ENCODE measurements around the gene KIAA1586. TPM values are rescaled to one million over a fixed set of nuclear protein-coding genes. Genes with fewer than 3 reads are reported as not detected.
"Not testable (repeated sequence)": the region's sequence is repeated elsewhere in the genome, so short reads cannot be mapped to it uniquely, and the experiment has no call there.

The KIAA1586 gene
- total RNA-seq, 1 donor from 2014 or later = 6.6 TPM

GRCh38 chr6:57006101-57006500, 40.4 kb upstream of the KIAA1586 start:
- TF ChIP-seq POLR2AphosphoS5 (IDR thresholded peaks at IDR 0.05; ENCODE audit: insufficient read depth in 1 of 2, low read depth in 1 of 2) (no peak), POLR2A (IDR thresholded peaks at IDR 0.05) (no peak)
- TF ChIP-seq, protein P1, sequence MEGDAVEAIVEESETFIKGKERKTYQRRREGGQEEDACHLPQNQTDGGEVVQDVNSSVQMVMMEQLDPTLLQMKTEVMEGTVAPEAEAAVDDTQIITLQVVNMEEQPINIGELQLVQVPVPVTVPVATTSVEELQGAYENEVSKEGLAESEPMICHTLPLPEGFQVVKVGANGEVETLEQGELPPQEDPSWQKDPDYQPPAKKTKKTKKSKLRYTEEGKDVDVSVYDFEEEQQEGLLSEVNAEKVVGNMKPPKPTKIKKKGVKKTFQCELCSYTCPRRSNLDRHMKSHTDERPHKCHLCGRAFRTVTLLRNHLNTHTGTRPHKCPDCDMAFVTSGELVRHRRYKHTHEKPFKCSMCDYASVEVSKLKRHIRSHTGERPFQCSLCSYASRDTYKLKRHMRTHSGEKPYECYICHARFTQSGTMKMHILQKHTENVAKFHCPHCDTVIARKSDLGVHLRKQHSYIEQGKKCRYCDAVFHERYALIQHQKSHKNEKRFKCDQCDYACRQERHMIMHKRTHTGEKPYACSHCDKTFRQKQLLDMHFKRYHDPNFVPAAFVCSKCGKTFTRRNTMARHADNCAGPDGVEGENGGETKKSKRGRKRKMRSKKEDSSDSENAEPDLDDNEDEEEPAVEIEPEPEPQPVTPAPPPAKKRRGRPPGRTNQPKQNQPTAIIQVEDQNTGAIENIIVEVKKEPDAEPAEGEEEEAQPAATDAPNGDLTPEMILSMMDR (IDR thresholded peaks at IDR 0.05) = no peak
- H3K4me1 ChIP-seq = no peaks in the 10 kb centered on the region
- no peak for DNase-seq (ENCODE audit: extremely low spot score in 2 of 2)
- no peak overlapping the region for H3K27ac ChIP-seq
- intact Hi-C loops (cut with DNase I) = no loop called here
- H3K4me3 ChIP-seq = no peak overlapping the region
- no peaks in the 10 kb centered on the region for H3K27me3 ChIP-seq
- no peaks in the 10 kb centered on the region for H3K9me3 ChIP-seq
- no peaks in the 10 kb centered on the region for H3K36me3 ChIP-seq

DNA sequence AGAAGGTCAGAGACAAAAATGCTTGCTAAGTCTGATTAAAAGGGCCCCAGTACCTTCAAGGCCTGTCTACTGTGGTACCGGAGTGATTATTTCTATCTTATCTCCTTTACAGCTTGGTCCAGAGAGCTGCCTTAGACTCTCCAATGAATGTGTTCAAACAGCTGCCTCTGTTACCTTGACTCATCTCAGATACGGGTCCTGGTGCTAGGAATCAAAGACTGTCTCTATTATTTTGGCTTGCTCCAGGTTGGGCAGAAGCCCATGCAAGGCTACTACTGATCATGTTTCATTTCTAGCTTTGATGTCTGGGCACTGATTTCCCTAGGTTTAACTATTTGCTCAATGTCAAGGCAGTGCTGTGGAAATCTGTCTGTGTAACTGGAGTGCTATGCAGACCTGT, 38.4 kb upstream of the KIAA1586 start:
- H3K27ac ChIP-seq; H3K36me3 ChIP-seq; H3K27me3 ChIP-seq; H3K4me3 ChIP-seq; intact Hi-C loops (cut with DNase I); H3K4me1 ChIP-seq; H3K9me3 ChIP-seq; DNase-seq (ENCODE audit: extremely low spot score in 2 of 2): not testable (repeated sequence)

GRCh38 chr6:57013521-57013926, 33.0 kb upstream of the KIAA1586 start:
- TF ChIP-seq POLR2A (IDR thresholded peaks at IDR 0.05) (no peak), POLR2AphosphoS5 (IDR thresholded peaks at IDR 0.05; ENCODE audit: insufficient read depth in 1 of 2, low read depth in 1 of 2) (no peak)
- TF ChIP-seq, protein P1 (IDR thresholded peaks at IDR 0.05) = no peak
- no peak for DNase-seq (ENCODE audit: extremely low spot score in 2 of 2)
- no peak overlapping the region for H3K4me3 ChIP-seq
- no peaks in the 10 kb centered on the region for H3K36me3 ChIP-seq
- H3K27ac ChIP-seq = no peak overlapping the region
- H3K4me1 ChIP-seq = no peaks in the 10 kb centered on the region
- intact Hi-C loops (cut with DNase I) = no loop called here
- no peaks in the 10 kb centered on the region for H3K27me3 ChIP-seq
- H3K9me3 ChIP-seq = no peaks in the 10 kb centered on the region

- TF ChIP-seq POLR2A (IDR thresholded peaks at IDR 0.05) (no peak), POLR2AphosphoS5 (IDR thresholded peaks at IDR 0.05; ENCODE audit: insufficient read depth in 1 of 2, low read depth in 1 of 2) (no peak)
- TF ChIP-seq, protein P1 (IDR thresholded peaks at IDR 0.05) = no peak
- H3K4me3 ChIP-seq = no peak overlapping the region
- no peak overlapping the region for H3K27ac ChIP-seq
- DNase-seq (ENCODE audit: extremely low spot score in 2 of 2) = no peak
- no peaks in the 10 kb centered on the region for H3K36me3 ChIP-seq
- H3K27me3 ChIP-seq = no peaks in the 10 kb centered on the region
- intact Hi-C loops (cut with DNase I) = no loop called here
- no peaks in the 10 kb centered on the region for H3K4me1 ChIP-seq
- H3K9me3 ChIP-seq = no peaks in the 10 kb centered on the region
These were observed 29.4 kb upstream of the KIAA1586 start for GRCh38 chr6:57017069-57017468.

- H3K9me3 ChIP-seq = no peaks in the 10 kb centered on the region
- no peaks in the 10 kb centered on the region for H3K4me1 ChIP-seq
- no peak overlapping the region for H3K27ac ChIP-seq
- H3K4me3 ChIP-seq = no peak overlapping the region
- intact Hi-C loops (cut with DNase I) = no loop called here
- H3K36me3 ChIP-seq = no peaks in the 10 kb centered on the region
- no peak for DNase-seq (ENCODE audit: extremely low spot score in 2 of 2)
- no peaks in the 10 kb centered on the region for H3K27me3 ChIP-seq
- TF ChIP-seq POLR2AphosphoS5 (IDR thresholded peaks at IDR 0.05; ENCODE audit: insufficient read depth in 1 of 2, low read depth in 1 of 2) (no peak), POLR2A (IDR thresholded peaks at IDR 0.05) (no peak)
- TF ChIP-seq, protein P1 (IDR thresholded peaks at IDR 0.05) = no peak
These were observed 28.7 kb upstream of the KIAA1586 start for GRCh38 chr6:57017841-57018240.

DNA sequence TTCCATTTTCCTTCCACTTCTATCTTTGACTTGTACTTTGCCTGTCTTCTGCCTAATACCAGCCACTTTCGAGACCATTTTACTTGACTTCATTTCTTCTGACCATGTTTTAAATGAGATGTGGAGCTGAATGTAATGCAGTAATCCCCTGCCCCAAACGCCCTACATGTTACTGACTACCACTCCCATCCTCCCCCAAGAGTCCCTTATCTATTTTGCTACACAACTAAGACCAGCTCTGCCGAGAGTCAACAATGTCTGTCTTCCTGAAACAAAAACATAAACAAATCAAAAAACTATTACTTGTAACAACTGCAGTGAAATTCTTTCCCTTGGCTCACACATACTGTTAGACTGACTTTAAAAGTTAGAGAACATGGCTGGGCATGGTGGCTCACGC, 27.1 kb upstream of the KIAA1586 start:
- intact Hi-C loops (cut with DNase I) = no loop called here
- no peak for DNase-seq (ENCODE audit: extremely low spot score in 2 of 2)
- Histone ChIP-seq H3K4me1 (no peaks in the 10 kb centered on the region), H3K27ac (no peak overlapping the region), H3K36me3 (no peaks in the 10 kb centered on the region), H3K27me3 (no peaks in the 10 kb centered on the region), H3K9me3 (no peaks in the 10 kb centered on the region), H3K4me3 (no peak overlapping the region)
- TF ChIP-seq POLR2A (IDR thresholded peaks at IDR 0.05) = no peak

Data from vagina (tissue), 2 donors.